ENCODE measurements around the gene RBM26.
A peak's percentile ranks its signal among the peaks of the same experiment; 100 is the strongest.

The RBM26 gene

DNA sequence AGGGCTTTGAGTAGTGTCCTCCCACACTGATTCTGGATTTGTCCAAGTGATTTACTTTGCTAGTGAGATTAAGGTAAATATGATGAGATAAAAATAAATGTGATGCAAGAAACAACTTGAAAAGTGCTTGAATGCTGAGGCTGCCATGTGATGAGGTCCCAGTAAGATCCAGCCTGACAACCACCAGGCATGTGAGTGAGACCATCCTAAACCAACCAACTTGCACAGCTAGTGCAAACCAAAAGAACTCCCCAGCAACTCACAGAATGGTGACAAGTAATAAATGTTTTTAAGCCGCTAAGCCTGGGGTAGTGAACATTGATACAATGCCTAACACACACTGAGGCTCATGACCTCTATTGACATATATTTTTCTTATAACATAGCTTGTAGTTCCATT is 13.3 kb upstream of the RBM26 start:
- no peak for DNase-seq

DNA sequence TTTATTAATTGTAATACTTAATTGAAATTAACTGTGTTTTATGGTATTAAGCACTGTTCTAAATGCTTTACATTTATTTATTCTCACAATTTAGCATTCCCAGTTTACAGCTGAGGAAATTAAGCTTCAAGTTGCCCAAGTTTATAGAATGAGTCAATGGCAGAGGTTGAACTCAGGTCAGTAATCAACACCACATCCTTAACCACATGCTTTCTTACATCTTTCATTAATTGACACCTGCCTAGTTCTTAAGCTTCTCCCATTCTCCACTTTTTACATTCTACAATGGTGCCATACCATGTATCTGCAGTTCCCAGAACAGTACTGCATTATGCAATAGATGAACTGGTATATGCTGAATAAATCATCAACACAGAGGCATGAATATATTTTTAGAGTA is 11.7 kb upstream of the RBM26 start:
- DNase-seq, result no peak

DNA sequence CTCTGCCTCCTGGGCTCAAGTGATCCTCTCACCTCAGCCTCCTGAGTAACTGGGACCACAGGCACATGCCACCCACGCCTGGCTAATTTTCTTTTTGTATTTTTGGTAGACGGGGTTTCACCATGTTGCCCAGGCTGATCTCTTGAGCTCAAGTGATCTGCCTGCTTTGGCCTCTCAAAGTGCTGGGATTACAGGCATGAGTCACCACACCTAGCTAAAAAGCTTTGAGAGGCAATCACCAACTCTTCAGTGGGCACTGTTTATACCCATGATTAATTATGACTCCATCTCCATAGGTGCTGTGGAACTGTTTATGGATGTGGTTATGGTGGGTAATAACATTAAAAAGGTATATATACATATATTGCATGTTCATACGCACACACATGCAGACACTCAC is 7.5 kb upstream of the RBM26 start:
- DNase-seq, result no peak

DNA sequence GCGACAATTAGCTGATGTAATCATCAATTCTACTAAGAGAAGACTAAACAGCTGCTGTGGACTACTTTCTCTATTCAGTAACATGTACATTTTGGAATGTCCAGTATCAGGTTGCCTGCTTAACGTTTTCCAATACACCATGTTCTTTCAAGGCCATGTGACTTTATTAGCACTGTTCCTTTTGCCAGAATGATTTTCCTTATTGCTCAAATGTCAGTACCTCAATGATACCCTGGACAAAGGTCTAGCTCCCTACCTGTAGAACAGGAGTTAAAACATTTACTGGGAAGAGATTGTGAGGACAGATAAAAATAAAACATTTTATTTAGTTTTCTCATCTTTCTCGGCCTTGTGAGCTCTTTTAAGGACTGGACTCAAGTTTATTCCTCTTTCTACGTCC is 3.8 kb upstream of the RBM26 start:
- no peak for DNase-seq

DNA sequence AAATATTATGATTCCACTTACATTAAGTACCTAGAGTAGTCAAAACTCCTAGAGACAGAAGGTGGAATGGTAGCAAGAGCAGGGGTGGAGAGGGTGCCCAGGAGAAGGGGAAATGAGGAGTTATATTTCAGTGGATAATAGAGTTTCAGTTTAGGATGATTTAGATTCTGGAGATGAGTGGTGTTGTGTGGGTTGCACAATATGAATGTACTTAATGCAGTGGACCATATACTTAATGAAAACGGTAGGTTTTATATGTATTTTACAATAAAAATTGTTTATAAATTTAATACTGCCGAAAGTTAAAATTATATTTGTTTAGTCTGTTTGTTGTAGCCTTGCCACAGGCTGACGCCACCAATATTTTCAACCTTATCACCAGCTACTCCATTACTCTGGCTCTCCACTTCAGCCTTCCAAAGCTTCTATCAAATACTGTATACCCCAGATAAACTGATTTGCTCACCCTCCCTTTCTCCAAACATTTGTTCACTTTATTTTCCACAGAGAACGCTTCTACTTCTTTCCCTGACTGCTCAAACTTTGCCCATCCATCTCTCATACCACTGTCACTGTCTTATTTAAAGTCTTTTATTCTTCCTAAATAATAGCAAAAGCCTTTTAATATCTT is 1.4 kb upstream of the RBM26 start:
- DNase-seq, result no peak

DNA sequence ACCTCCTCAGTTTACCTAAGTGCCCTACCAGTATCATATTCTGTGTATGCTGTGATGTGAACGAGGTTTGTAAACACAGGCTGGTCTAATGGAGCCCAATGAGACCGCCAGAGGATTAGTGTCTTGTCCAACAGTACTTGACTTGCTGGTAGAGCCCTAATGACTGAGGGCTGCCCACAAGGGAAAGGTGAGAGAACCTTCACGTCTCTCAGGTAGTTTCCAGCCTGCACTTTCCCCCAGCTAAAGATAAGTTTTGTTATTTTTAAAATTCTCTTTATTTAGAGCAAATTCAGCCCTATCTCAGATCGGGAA is 498 bp upstream of the RBM26 start:
- DNase-seq, result no peak

DNA sequence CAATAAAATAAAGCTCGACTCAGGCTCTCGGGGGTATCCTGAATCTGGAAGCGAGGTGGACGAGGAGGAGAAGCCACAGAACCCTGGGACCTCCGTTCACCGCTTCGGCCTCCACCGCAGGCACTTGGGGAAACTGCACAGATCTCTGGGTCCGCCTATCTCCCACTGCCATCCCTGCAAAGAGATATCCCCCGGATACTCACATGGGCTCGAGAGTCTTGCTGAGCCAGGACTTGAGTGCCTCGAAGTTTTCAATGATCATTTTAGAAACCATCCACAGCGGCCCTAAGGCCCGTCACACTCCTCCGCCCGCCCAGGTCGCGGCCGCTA is 589 bp downstream of the RBM26 start:
- DNase-seq, result no peak

DNA sequence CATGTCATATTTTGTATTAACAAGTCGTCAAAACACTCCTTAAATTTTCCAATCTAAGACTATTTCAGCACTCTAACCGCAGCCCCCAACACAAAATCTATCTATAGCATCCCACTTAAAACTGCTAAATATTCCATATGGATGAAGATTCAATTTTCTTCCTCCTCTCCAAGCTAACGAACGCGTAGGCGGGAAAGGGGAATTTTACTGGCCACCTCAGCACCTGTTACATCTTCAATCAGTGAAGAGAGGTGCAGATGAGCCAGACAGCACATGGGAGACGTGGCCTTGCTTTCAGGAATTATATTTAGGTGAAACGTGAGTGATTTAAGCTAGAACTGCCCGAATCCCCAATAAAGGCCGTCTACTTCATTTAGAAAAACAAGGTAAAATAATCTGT is 1.1 kb downstream of the RBM26 start:
- no peak for DNase-seq

DNA sequence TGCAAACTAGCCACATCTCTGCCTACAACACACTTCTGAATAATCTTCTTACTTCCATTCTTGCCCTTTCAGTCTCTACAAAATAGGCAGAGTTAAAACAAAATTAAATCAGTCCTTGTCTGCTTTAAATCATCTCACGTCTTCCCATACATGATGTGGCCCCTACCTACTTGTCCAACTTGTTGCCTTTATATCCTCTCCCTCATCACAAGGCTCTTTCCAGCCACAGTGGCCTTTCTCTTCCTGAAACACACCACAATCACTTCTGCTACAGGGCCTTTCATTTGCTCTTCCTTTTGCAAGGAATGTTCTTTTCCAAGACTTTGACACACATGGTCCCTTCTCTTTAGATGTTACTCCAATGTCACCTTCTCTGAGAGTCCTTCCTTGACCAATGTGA is 1.7 kb downstream of the RBM26 start:
- DNase-seq, result no peak

DNA sequence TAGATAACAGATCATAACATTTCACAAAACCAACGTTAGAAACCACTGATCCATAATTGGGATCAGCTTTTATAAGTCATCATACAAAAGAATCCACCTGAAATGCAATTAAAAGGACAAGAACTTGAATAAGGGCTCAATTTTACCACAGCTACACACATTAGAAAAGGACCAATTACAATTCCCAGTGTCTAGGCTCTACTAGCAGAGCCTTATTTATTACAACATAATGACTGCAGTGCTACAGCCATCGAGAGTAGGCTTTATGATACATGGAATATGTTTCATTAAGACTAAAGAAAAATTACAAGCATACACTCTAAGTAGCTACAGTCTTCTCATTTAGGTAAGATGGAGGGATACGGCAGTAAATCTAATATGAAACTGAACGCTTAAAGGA is 2.9 kb downstream of the RBM26 start:
- no peak for DNase-seq

DNA sequence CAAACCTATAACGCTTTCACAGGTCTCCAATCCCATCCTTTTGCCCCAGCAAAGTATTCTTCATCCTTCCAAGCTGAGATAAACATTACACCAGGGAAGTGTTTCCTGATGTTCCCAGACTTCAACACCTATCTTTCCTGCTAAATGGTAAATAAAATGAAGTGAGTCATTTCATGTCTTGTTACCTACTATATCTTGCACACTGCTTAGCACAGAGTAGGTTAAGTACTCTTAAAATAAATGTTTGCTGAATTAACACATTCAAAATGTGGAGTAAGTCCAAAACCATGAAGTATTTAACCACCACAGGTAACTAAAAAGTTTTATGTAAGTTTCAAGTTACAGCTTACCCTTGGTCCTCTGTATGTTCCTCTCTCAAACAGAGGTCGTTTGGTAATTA is 3.4 kb downstream of the RBM26 start:
- DNase-seq, result no peak

DNA sequence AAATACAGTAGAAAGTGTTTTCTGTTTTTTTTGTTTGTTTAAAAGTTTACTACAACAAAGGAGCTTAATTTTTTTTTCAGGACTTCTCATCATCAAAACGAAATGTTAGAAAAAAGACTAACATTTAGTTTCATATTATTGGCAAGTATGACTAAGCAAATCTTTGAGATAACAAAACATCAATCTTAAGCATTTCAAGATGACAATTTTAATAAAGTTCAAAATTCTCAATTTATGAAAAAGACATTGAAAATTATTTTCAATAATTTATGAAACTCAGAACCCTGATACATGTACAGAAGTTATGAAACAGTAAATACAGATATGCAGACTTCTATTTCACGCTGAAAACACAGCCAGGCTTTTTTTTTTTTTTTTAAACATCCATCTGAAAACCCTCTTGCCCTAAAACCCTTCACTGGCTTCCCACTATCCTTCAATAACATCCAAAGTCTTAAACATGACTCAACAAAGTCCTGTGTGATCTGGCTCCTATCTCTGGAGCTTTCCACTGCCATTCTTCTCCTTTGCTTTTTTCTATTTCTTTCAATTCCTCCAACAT is 3.9 kb downstream of the RBM26 start:
- no peak for DNase-seq

DNA sequence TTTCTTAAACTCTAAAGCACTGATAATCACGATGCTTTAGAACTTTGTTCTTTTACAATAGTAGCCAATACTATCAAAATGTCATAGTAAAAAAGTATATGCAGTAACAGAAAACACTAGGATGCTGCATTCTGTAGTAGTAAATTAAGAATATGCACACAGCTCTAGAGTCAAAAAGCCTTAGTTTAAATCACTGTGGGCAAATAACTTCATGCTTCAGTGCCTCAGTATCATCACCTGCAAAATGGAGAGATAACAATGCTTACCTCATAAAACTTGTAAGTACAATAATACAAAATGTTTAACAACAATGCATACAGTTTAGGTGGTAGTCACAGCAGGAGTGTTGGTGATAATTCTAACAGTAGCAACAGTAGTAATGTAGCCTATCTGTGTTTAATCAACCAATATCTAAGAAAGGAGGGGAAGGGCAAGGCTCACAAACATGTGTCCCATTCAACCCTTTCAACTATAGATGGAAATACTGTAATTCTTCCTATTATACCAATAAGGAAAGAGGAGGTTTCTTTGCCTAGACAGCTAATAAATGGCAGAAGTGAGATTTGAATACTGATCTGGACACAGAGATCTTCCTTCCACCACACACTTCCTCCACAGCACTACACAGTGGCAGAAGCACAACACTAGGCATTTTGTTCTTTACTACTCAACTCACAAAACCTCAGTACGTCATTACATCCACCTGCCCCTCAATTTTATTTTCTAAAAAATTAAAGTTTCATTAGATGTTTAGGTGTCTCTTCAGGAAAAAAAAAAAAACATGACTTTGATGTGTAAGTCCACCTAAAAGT is 4.6 kb downstream of the RBM26 start:
- no peak for DNase-seq

DNA sequence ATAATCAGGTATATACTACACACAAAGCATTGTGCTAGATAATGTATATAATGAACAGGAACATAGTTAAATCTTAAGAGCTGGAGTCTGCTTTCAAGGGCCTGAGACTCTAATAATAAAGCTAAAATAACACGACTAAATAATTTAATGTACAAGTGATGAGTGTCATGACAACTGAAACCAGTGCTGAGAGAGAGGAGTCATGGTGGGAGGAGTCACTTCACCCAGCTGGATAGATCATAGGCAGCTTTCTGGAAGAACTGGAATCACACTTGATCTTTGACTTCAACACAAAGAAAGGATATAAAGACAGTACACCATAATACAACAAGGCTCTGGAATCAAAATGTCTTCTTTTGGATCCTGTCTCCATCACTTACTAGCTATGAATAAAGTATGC is 7.1 kb downstream of the RBM26 start:
- no peak for DNase-seq

DNA sequence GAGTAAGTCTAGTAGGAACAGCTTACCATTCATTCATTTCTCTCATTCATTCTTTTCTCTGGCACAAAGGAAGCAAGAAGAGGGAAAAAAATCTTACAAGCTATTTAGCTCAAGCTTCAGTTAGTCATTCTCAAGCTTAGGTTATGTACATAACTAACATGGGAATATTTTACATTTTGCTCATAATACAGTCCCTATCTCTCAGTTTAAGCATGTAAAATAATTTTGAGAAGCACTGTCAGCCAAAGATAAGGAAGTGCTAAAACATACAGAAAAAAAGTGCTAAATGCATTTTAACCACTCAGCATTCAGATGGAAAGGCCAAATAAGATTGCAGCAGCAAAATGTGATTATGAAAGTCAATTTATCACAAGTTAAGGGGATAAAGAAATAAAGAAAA is 7.9 kb downstream of the RBM26 start:
- DNase-seq, result no peak

DNA sequence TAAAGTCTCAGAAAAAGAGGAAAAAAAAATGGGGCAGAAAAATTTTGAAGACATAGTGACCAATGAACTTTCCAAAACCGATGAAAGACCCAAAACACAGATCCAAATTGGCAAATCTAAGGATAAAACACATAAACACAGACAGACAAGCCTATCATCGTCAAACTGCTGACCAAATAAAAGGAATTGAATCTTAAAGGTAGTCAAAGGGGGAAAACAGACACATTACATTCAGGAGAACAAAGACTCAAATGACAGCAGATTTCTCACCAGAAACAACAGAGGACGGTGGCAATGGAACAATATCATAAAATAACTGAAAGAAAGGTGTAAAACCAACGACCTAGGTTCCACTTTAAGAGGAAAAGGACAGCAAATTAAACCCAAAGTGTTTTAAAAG is 10.2 kb downstream of the RBM26 start:
- DNase-seq, result no peak

DNA sequence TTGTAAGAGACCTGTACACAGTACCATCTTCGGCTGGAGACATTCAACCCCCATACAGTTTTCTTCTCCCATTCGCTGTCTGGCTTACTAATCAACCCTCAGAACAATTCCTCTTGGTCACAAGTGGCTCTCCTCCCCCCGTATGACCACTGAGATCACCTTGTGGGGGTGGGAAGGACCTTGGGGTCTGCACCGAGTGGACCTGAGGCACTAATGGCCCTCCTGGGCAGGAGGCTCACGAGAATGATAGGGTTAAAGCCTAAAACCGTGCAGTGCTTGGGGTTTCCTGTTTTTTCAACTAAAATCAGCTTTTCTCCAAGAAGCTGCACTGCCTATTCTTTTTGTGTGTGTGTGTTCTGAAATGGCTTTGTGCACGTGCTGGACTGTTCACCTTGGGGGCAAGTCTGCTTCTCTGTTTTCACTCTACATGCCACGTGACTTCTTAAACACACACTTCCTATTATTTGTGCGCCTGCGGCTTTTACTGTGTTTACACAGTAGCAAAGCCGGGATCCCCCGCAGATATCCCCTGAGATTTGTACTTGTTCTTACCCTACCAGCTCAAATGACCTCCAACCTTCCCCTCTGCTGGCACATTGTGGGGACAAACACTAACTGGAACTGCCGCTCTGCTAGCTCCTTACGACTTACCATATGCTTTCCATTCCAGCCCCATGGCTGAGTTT is 12.3 kb downstream of the RBM26 start:
- DNase-seq, result peak; percentile 45 to 68

DNA sequence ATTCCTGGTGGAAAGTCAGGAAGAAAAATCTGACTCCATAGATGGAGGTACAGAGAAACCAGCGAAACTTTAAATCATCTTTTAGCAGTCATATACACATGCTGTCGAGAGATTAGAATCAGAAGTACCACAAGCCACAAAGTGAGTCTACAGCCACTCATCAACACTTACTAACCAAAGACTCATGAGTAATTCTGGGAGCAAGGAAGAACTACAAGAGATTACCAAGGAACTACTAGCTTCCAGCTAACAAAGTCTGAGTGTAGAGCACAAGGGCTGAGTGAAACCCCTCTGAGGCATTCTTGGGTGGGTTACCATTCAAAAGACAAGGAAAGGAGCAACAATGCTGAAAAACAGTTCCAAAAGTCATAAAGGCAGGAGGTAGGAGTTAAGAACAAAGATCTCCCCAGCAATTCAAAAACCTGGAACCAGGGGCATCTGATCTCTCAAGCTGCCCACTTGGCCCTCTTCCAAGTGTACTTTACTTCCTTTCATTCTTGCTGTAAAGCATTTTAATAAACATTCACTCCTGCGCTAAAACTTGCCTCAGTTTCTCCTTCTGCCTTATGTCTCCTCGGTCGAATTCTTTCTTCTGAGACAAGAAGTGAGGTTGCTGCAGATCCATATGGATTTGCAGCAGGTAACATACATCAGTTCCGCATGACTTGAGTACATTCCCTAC is 13.0 kb downstream of the RBM26 start:
- DNase-seq, result peak in 1 of 2 donors; percentile 34

DNA sequence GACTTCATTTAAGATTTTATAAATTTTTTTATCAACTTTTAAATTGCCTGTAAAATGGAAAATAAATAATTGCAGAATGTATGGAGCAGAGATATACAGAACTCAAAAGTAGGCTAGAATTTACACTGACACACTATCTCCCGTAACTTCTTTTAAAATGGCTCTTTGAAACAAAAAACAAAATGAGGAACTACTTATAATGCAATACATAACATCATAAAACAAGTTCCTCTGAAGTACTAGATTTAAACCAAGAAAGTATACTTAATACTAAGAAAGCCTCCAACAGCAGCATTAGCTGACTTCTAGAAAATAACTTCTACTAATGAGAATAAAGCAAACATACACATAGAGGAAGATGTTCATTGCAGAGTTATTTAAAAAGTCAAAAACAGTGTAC is 17.0 kb downstream of the RBM26 start:
- no peak for DNase-seq

DNA sequence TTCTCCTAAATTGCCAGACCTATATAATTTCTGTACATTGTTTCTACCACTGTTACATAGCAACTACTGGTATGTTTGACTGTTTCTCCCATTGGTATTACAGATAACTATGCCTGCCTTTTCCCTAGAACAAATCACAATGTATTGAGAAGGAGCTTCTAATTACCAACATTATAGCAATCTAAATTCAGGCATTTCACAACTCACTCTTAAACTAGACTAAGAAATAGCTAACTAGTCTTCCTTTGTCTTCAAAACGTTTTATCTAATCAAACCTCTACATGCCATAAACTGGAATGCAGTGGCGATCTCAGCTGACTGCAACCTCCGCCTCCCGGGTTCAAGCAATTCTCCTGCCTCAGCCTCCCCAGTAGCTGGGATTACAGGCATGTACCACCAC is 18.2 kb downstream of the RBM26 start:
- DNase-seq, result no peak

DNA sequence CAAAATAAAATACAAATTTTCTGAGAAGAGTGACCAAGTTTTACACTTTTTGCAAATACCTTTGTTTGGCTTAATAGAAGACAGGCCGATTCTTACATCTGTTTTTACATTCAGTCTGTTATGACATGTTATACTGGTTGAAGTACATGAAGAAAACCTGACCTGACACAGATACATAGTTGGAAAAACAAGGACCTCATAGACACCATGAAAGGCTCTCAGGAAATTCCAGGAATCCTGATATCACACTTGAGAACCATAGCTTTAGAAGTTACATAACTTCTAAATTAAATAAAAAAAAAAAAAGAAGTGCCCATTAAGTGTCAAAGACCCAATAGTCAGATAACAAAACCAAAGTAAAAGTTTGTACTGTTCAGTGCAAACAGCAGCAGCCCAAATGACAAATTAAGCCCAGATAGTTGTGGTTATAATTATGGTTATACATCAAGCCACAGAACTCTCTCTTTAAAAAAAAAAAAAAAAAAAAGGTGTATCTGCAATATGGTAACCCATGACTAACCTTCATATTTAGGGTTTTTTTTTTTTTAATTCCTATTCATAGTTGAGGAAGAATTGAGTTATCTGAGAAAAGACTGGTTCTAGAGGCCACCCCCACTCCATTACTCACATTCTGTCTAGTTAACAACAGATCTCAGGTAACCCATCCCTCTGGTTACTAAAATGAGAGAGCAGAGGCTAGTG is 19.8 kb downstream of the RBM26 start:
- peak in 1 of 2 donors; percentile 34 for DNase-seq

DNA sequence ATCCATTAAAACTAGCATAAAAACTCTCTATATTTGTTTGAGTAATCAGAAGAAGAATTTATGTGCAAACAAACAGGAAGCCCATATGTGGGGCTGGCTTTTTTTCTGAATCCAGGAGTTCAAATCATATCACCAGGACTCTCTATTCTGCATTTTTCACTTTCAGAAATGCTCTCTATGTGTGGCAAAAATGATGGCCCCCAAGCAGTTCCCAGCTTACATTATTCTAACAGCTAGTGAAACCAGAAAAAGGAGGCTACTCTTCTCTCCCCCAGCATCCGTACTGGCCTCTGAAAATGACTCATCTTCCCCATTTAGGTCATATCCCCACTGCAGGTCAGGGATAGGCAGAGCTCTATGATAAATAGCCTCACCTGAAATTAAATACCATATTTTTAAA is 20.4 kb downstream of the RBM26 start:
- no peak for DNase-seq

DNA sequence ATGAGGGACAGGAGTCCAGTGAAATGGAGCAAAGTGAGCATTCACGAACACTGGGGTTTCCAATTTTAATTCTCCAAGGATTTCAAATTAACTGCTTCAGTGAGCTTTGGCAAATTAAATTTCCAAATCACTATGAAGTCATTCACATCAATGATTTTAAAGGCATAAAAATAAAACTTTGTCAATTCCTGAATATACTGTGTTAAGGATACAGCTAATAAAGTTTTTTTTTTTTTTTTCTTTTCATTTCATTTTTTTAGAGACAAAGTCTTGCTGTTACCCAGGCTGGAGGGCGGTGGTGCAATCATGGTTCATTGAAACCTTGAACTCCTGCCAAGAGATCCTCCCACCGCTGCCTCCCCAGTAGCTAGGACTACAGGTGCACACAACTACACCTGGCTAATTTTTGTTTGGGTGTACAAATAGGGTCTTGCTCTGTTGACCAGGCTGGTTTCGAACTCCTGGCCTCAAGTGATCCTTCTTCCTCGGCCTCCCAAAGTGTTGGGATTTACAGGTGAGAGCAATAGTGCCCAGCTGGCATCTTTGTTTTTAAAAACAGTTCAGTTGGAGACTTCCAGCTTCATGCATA is 21.9 kb downstream of the RBM26 start:
- DNase-seq, result no peak

All from CD4-positive, alpha-beta T cell treated with Interleukin-1 beta for 1 hour (primary cell).